Right cardiac atrium (tissue), 5 donors: ENCODE data around the gene NADSYN1. TPM values are rescaled to one million over a fixed set of nuclear protein-coding genes. Genes with fewer than 3 reads are reported as not detected.

Experiments used
- ATAC-seq, 2 donors: fragments of 200-7000 bp; cut with Tn5 transposase; one replicate each; pipeline versions ENCODE4 v1.8.0 to v1.9.1; 2020; ENCODE audit warnings: moderate library complexity in 2 of 2, mild to moderate bottlenecking in 1 of 2
- DNase-seq, 3 donors: peaks; one replicate each; pipeline ENCODE4 v3.0.0-alpha.2; 2020
- H3K27ac ChIP-seq: one replicate; pipeline ENCODE4 v1.5.1; 2013; ENCODE audit warnings: mild to moderate bottlenecking, low read length, control low read depth, moderate library complexity
- H3K27me3 ChIP-seq: one replicate; pipeline ENCODE4 v1.6.1; 2013; ENCODE audit not compliant: control insufficient read depth, insufficient read depth
- H3K4me1 ChIP-seq: one replicate; pipeline ENCODE4 v1.6.1; 2013; ENCODE audit warnings: low read length; ENCODE audit not compliant: control insufficient read depth, insufficient read depth
- H3K4me3 ChIP-seq: one replicate; pipeline ENCODE4 v1.5.1; 2013; ENCODE audit warnings: low read length, control low read depth
- H3K9me3 ChIP-seq: one replicate; pipeline ENCODE4 v1.6.1; 2013; ENCODE audit warnings: low read length; ENCODE audit not compliant: control insufficient read depth
- WGBS: extraction: QIAGEN DNeasy Blood & Tissue Kit; methylation state at CpG from one replicate; pipeline ENCODE4 v1.1.7; 2013; 5-methylcytosine and 5-hydroxymethylcytosine counted together
- intact Hi-C, 4 donors: fragments of 100-400 bp; cut with DNase I; formaldehyde crosslinking; loops; one replicate each; pipeline versions ENCODE4 v1.11.0 to v1.14.0; 2022 to 2023
- polyA plus RNA-seq: library from polyadenylated mRNA; stranded (reverse); fragments of 200-250 nt; gene quantifications from one replicate; pipeline ENCODE4 v1.2.3, GENCODE V29; 2013
- total RNA-seq, 4 donors: library from RNA; stranded (reverse); fragmentation: NEBNext Ultra II Directional; extraction: Animal tissue kit (Norgen Biotek cat#: 25700); gene quantifications; one replicate each; pipeline ENCODE4 v1.2.1, GENCODE V29; 2021
- donor health status: healthy with polysubstance abuse.
- donor health status: DM: no; HTN: yes; CAD: no.
- donor health status: DM: no; HTN: no; CAD: no.
- donor health status: DM: no; HTN: yes; CAD: no; lungs with severe emphysema.
- donor health status: DM: yes; HTN: yes; CAD: no.

The NADSYN1 gene
- total and polyA plus RNA-seq, 5 donors, result 21.5 to 28.2 (median 25.1) TPM

DNA sequence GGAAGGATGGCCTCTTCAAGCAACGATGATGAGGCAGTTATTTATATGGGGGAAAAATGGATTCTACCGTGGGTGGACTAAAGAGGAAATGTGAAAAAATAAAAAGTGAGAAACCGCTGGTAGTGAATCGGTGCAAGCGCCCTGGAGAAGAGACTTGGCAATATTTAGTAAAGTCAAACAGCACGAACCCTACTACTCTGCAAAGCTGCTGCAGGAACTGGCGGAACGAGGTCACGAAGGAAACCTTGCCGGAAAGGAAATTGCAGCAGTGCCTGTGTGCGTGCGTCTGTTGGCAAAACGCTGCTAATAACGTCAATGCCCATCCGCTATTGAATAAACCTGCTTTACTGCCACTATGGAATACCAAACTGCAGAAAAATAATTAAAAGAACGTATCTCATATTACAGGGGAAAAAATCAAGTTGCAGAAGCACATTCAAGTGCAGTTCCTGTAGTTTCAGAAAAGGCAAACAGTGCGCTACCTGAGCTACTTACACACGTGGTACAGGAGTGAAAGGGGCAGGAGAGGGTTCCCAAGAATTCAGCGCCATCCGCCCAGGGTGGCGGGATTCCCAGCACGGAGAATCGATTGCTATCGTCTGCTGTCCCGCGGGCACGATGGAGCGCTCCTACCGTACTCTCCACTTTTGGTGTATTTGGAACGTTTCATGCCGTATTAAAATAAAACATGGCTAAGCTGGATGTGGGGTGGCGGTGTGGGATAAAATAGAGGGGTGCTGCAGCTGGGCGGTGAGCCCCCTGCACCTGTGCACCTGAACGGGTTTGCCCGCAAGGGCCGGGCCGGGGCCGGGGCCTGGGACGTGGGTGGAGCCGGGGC, 585 bp upstream of the NADSYN1 start:
- Histone ChIP-seq H3K4me1 (peaks cover 2% of the 10 kb centered on the region), H3K4me3 (peak overlapping the region; percentile 54), H3K27me3 (no peaks in the 10 kb centered on the region), H3K27ac (peak overlapping the region; percentile 81), H3K9me3 (no peaks in the 10 kb centered on the region)
- ATAC-seq (no peak), DNase-seq (peak in 2 of 3 donors; percentile 76 to 81)
- WGBS, result 7% methylated on average over 40 of the region's 40 CpGs
- intact Hi-C loops, result no loop called here

DNA sequence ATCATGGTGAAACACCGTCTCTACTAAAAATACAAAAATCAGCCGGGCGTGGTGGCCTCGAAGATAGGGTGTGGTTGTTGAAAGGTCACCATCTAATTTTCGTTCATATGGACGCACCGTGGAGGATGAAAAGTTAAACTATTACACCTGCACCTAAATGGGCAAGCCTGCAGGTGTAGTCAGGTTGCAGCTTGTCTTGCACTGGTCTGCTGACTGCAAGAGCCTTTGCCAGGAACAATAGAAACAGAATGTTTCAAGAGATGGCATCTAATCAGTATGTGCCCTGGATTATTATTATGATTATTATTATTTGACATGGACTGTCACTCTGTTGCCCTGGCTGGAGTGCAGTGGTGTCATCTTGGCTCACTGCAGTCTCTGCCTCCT, 908 bp downstream of the NADSYN1 start:
- Histone ChIP-seq H3K27ac (no peak overlapping the region), H3K4me3 (peak overlapping the region; percentile 54), H3K9me3 (no peaks in the 10 kb centered on the region), H3K27me3 (no peaks in the 10 kb centered on the region), H3K4me1 (peaks cover 2% of the 10 kb centered on the region)
- WGBS, result 63% methylated on average over 7 of the region's 7 CpGs
- ATAC-seq (no peak), DNase-seq (no peak)
- intact Hi-C loops, result no loop called here

DNA sequence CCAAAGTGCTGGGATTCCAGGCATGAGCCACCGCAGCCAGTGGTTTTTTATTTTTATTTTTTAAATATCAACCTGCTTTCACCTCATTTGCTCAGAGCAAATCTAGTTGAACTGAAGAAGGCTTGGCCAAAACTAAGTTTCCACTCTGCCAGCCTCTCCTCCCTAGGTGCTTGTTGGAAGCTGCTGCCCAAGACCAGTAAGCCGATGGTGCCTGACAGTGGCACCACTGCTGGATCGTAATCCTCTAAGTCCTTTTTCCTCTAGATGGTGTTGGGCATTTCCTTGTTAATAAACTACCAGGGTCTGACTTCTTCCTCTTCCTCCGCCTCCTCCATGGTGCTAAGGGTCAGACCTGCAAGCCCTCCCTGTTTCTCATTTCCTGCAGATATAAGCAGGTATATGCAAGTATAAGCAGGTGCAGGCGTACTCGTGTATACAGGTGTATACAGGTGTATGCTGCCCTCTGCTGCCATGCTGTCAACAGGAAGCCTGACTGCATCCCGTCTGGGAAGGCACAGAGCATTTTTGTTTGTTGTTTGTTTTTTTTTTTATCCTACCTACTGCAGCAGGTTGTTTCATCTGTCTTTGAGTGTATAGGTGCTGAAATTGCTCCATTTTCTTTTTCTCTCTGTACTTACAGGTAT, 1.6 kb downstream of the NADSYN1 start:
- no peaks in the 10 kb centered on the region for H3K9me3 ChIP-seq
- no peak overlapping the region for H3K4me3 ChIP-seq
- DNase-seq (no peak), ATAC-seq (no peak)
- WGBS, result 72% methylated on average over 7 of the region's 7 CpGs
- H3K27ac ChIP-seq, result no peak overlapping the region
- intact Hi-C loops, result no loop called here
- H3K4me1 ChIP-seq, result peaks cover 2% of the 10 kb centered on the region
- no peaks in the 10 kb centered on the region for H3K27me3 ChIP-seq

DNA sequence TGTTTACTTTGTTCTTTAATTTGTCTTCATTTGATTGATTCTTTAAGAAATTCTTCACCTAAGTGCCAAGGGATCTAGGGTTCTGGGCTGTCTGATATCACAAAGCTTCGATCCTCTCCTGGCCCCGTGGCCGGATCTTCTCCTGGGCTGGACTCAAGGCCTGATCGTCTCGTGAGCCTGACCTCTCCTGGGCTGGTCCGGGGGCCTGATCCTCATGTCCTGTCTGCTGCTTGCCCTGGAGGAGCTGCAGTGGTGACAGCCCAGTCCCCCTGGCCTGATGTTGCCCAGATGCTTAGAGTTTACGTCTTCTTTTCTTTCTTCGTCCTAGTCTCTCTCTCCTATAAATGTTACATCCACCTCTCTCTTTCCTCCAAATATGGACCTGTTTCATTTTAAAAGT, 3.3 kb downstream of the NADSYN1 start:
- intact Hi-C loops, result no loop called here
- WGBS, result 91% methylated on average over 8 of the region's 8 CpGs
- no peak for ATAC-seq
- Histone ChIP-seq H3K4me1 (peaks cover 2% of the 10 kb centered on the region), H3K9me3 (no peaks in the 10 kb centered on the region), H3K27ac (no peak overlapping the region), H3K4me3 (no peak overlapping the region), H3K27me3 (no peaks in the 10 kb centered on the region)
- DNase-seq, result peak in 1 of 3 donors; percentile 10

DNA sequence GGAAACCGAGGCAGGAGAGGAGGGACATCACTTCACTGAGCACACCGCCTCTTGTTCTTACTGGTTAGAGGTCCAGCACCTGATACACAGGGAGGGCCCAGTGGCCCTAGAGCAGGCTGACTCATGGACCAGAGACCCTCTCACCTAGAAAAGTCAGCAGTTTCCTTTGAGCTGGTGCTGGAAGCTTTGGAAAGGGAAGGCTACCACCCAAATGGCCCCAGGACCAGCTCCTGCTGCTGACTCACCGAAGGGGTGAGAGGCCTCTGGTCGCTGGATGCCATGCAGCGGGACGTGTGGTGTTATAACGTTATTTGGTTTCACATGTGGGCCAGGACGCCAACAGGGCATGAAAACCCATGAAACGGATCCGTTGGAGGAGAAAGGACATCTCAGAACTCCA, 3.8 kb downstream of the NADSYN1 start:
- Histone ChIP-seq H3K27ac (no peak overlapping the region), H3K4me1 (peaks cover 2% of the 10 kb centered on the region), H3K4me3 (no peak overlapping the region), H3K27me3 (no peaks in the 10 kb centered on the region), H3K9me3 (no peaks in the 10 kb centered on the region)
- WGBS, result 95% methylated on average over 10 of the region's 10 CpGs
- intact Hi-C loops, result no loop called here
- DNase-seq (peak in 1 of 3 donors; percentile 2), ATAC-seq (no peak)

DNA sequence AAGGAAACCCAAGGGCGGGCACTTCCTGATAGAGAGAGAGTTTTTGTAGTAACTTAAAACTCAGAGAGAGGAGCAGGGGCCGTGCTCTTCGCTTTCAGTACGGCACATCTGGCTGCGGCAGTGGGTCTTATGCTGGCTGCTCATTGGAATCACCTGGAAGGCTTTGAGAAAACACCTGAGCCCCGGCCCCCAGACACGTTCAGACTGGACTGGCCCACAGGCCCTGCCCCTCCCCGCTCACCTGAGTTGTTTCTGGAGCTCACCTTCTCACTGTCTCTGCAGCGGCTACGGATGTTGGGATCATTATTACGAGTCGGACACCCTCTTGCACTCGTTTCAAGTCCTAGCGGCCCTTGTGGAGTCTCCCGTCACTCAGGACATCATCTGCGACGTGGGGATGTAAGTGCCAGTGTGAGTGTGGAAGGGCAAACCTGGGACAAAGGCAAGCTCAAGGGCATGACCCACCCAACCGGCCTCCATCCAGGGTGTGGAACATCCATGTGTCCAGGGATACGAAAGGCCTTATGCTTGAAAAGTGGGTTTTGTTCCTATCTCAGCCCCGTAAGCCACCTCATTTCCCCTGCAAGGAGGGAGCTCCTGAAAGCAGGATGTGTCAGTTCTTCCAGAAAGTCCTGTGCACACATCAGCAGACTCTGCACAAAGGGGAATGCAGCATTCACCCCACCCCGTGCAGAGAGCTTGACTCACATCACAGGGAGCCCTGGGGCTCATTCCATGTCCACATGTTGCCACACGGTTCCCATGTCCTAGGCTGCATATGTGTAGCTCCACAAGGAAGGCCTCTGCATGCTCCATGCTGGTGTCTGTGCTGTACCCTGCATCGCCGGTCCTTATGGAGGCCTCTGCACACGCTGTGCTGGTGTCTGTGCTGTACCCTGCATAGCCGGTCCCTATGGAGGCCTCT, 5.4 kb downstream of the NADSYN1 start:
- WGBS, result 94% methylated on average over 26 of the region's 26 CpGs
- Histone ChIP-seq H3K27ac (no peak overlapping the region), H3K9me3 (no peaks in the 10 kb centered on the region), H3K27me3 (no peaks in the 10 kb centered on the region), H3K4me3 (no peak overlapping the region), H3K4me1 (peaks cover 2% of the 10 kb centered on the region)
- DNase-seq, result peak in 1 of 3 donors; percentile 4
- intact Hi-C loops, result no loop called here
- ATAC-seq, result no peak

DNA sequence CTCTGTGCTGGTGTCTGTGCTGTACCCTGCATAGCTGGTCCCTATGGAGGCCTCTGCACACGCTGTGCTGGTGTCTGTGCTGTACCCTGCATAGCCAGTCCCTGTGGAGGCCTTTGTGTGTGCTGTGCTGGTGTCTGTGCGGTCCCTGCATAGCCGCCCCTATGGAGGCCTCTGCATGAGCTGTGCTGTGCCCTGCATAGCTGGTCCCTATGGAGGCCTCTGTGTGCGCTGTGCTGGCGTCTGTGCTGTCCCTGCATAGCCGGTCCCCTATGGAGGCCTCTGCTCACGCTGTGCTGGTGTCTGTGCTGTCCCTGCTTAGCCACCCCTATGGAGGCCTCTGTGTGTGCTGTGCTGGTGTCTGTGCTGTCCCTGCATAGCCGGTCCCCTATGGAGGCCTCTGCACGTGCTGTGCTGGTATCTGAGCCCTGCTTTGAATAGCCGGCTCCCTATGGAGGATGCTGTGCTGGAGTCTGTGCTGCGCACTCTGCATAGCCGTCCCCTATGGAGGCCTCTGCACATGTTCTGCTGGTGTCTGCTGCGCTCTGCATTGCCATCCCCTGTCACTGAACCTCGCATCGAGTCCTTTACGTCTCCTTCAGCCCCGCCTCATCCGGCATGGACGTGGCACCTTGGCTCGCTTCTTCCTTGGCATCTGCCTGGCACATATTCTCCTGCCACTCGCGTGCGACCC, 6.2 kb downstream of the NADSYN1 start:
- Histone ChIP-seq H3K27me3 (no peaks in the 10 kb centered on the region), H3K4me1 (no peaks in the 10 kb centered on the region), H3K4me3 (no peak overlapping the region), H3K27ac (no peak overlapping the region), H3K9me3 (no peaks in the 10 kb centered on the region)
- DNase-seq (peak in 2 of 3 donors; percentile 7 to 37), ATAC-seq (no peak)
- WGBS, result 92% methylated on average over 23 of the region's 23 CpGs
- intact Hi-C loops, result no loop called here

DNA sequence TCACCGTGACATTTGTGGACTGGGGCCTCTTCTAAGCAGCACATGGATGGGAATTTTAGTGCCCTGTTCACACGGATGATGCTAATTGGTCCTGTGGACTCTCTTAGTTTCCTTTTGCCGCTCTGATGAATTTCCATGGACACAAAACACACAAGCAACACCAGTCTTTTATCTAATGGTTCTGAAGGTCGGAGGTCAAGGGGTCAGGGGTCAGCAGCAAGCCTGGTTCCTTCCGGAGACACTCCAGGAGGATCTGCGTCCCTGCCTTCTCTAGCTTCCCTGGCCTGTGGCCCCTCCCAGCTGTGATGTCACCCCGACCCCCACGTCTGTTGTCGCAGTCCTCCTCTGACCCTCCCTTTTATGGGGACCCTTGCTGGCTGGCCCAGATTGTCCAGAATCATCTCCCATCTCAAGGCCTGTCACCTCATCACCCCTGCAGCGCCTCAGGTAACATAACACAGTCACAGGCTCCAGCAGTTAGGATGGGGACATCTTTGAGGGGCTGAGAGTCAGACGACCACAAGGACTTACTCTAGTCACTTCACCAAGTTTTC, 6.8 kb downstream of the NADSYN1 start:
- DNase-seq (peak in 1 of 3 donors; percentile 3), ATAC-seq (no peak)

DNA sequence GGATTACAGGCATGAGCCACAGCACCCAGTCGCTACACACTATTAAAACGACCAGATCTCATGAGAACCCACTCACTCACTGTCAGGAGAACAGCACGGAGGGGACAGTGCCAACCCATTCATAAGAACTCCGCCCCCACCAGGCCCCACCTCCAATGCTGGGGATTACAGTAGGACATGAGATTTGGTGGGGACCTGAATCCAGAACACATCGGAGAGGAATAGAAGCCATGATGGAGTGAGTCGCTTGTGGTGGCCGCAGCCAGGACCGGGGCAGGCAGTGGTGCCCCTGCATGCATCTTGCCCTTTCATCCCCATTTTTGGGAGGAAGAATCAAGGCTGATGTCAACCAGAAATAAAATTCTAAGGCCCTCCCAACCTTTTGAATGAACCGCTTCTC, 8.7 kb downstream of the NADSYN1 start:
- Histone ChIP-seq H3K27ac (no peak overlapping the region), H3K27me3 (no peaks in the 10 kb centered on the region), H3K9me3 (no peaks in the 10 kb centered on the region), H3K4me3 (no peak overlapping the region), H3K4me1 (no peaks in the 10 kb centered on the region)
- ATAC-seq, result no peak
- DNase-seq, result no peak
- intact Hi-C loops, result no loop called here
- WGBS, result 89% methylated on average over 9 of the region's 9 CpGs

More for the DNA sequence above, 6.8 kb downstream of the NADSYN1 start:
- WGBS, result 75% methylated on average over 11 of the region's 11 CpGs
- Histone ChIP-seq H3K4me3 (no peak overlapping the region), H3K4me1 (no peaks in the 10 kb centered on the region), H3K9me3 (no peaks in the 10 kb centered on the region), H3K27me3 (no peaks in the 10 kb centered on the region), H3K27ac (no peak overlapping the region)
- intact Hi-C loops, result no loop called here

DNA sequence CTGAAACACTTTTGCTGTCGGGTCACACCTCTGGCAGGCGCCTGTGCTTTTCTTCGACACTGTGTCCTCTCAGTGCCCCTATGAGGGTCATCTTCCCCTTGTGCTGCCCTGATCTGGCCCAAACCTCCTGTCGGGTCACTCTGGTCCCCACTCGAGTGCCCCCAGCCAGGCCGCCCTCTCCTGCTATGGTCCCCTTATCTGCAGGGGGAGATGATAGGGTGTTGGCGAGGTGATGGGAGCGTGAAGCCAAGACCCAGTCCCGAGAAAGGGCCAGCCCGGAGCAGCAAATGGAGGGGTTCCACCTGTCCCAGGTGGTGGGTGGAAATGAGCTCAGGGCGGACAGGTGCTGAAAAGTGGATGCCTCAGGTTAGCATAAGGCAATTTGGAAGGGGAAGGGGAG, 9.7 kb downstream of the NADSYN1 start:
- DNase-seq (no peak), ATAC-seq (no peak)
- no peak overlapping the region for H3K4me3 ChIP-seq
- no peaks in the 10 kb centered on the region for H3K27me3 ChIP-seq
- H3K9me3 ChIP-seq, result no peaks in the 10 kb centered on the region
- 88% methylated on average over 11 of the region's 11 CpGs for WGBS
- intact Hi-C loops, result no loop called here
- H3K4me1 ChIP-seq, result no peaks in the 10 kb centered on the region
- H3K27ac ChIP-seq, result no peak overlapping the region
